IMR-90 (cell line): ENCODE measurements around the gene TAF4. TPM values are rescaled to one million over a fixed set of nuclear protein-coding genes. Genes with fewer than 3 reads are reported as not detected.

Source experiments
- ATAC-seq: fragments of 200-7000 bp; cut with Tn5 transposase; 2 replicates; pipeline ENCODE4 v1.9.1; 2020; ENCODE audit warnings: low read depth, mild to moderate bottlenecking, moderate library complexity
- BruUV-seq: library from RNA; stranded (reverse); fragments of 400-500 nt; replicated peaks from 2 replicates; lab custom pipeline; 2021; lab: Mats Ljungman, UMichigan
- CTCF ChIA-PET: fragments of 300-600 bp; formaldehyde crosslinking; extraction: SDS; loops from one replicate; lab custom pipeline; 2021; ENCODE audit warnings: antibody characterized with exemption; lab: Yijun Ruan, JAX
- POLR2A ChIA-PET: fragments of 300-600 bp; sonication (Branson Sonifier 250); formaldehyde crosslinking; loops from one replicate; lab custom pipeline; 2022; ENCODE audit warnings: antibody characterized with exemption; ENCODE audit not compliant: unreplicated experiment; lab: Charles Lee
- DNase-seq: peaks from one replicate; pipeline ENCODE4 v3.0.0; 2013
- H2AFZ ChIP-seq: replicated peaks from 2 replicates; pipeline ENCODE3; 2013; ENCODE audit warnings: low read length, mild to moderate bottlenecking; ENCODE audit not compliant: poor library complexity
- H2AK5ac ChIP-seq: 2 replicates; pipeline ENCODE4 v1.6.1; 2013; ENCODE audit warnings: low read depth, low read length, inconsistent platforms
- H2AK9ac ChIP-seq: replicated peaks from 2 replicates; pipeline ENCODE3; 2013; ENCODE audit warnings: mild to moderate bottlenecking, low read depth, low read length, moderate library complexity; ENCODE audit not compliant: poor library complexity
- H2BK120ac ChIP-seq: 2 replicates; pipeline ENCODE4 v1.6.1; 2013; ENCODE audit warnings: low read depth, low read length, inconsistent platforms
- H2BK15ac ChIP-seq: 3 replicates; pipeline ENCODE4 v1.6.1; 2013; ENCODE audit warnings: low read depth, low read length, inconsistent platforms
- H2BK20ac ChIP-seq: 2 replicates; pipeline ENCODE4 v1.6.1; 2013; ENCODE audit warnings: low read depth, mild to moderate bottlenecking, inconsistent platforms, low read length, moderate library complexity
- H2BK5ac ChIP-seq: 2 replicates; pipeline ENCODE4 v1.6.1; 2013; ENCODE audit warnings: mild to moderate bottlenecking, low read depth, low read length, inconsistent platforms; ENCODE audit not compliant: poor library complexity, severe bottlenecking
- H3K14ac ChIP-seq: replicated peaks from 2 replicates; pipeline ENCODE4 v1.6.1; 2013; ENCODE audit warnings: low read depth, low read length, inconsistent platforms
- H3K18ac ChIP-seq: 2 replicates; pipeline ENCODE4 v1.6.1; 2013; ENCODE audit warnings: low read depth, low read length, control low read depth
- H3K23ac ChIP-seq: 2 replicates; pipeline ENCODE4 v1.6.1; 2013; ENCODE audit warnings: low read depth, low read length, inconsistent platforms
- H3K27ac ChIP-seq: 2 replicates; pipeline ENCODE4 v1.5.1; 2013; ENCODE audit warnings: mild to moderate bottlenecking, control low read depth, low read length; ENCODE audit not compliant: insufficient read depth
- H3K27me3 ChIP-seq: 2 replicates; pipeline ENCODE4 v1.6.1; 2013; ENCODE audit warnings: low read length; ENCODE audit not compliant: control insufficient read depth, insufficient read depth
- H3K36me3 ChIP-seq: 2 replicates; pipeline ENCODE4 v1.6.1; 2013; ENCODE audit warnings: low read length, mixed read lengths; ENCODE audit not compliant: control insufficient read depth, insufficient read depth
- H3K4ac ChIP-seq: 2 replicates; pipeline ENCODE4 v1.6.1; 2013; ENCODE audit warnings: low read depth, low read length, inconsistent platforms
- H3K4me1 ChIP-seq: 2 replicates; pipeline ENCODE4 v1.6.1; 2013; ENCODE audit warnings: low read length, mixed read lengths; ENCODE audit not compliant: control insufficient read depth, insufficient read depth
- H3K4me2 ChIP-seq: 2 replicates; pipeline ENCODE4 v1.6.1; 2013; ENCODE audit warnings: low read depth, mild to moderate bottlenecking, control low read depth, low read length, moderate library complexity
- H3K4me3 ChIP-seq: 2 replicates; pipeline ENCODE4 v1.5.1; 2013; ENCODE audit warnings: low read depth, mild to moderate bottlenecking, control low read depth, low read length, moderate library complexity; ENCODE audit not compliant: insufficient read depth
- H3K56ac ChIP-seq: 2 replicates; pipeline ENCODE4 v1.6.1; 2013; ENCODE audit warnings: low read length, inconsistent platforms; ENCODE audit not compliant: insufficient read depth; ENCODE audit errors: extremely low read depth
- H3K79me1 ChIP-seq, 2 experiments: 2 replicates each; pipeline ENCODE4 v1.6.1; 2013; ENCODE audit warnings: low read length in 2 of 2, inconsistent platforms in 1 of 2, low read depth in 1 of 2
- H3K9ac ChIP-seq: 2 replicates; pipeline ENCODE4 v1.6.1; 2013; ENCODE audit warnings: low read depth, low read length, control low read depth
- H3K9me1 ChIP-seq: 2 replicates; pipeline ENCODE4 v1.6.1; 2013; ENCODE audit warnings: low read length, inconsistent platforms; ENCODE audit not compliant: insufficient read depth
- H3K9me3 ChIP-seq: 2 replicates; pipeline ENCODE4 v1.6.1; 2013; ENCODE audit warnings: low read length; ENCODE audit not compliant: control insufficient read depth, insufficient read depth
- H4K20me1 ChIP-seq: 2 replicates; pipeline ENCODE4 v1.6.1; 2013; ENCODE audit warnings: low read length, inconsistent platforms; ENCODE audit not compliant: insufficient read depth
- H4K5ac ChIP-seq: 2 replicates; pipeline ENCODE4 v1.6.1; 2013; ENCODE audit warnings: mild to moderate bottlenecking, low read depth, low read length, control low read depth
- H4K8ac ChIP-seq, 2 experiments: 2 replicates each; pipeline ENCODE4 v1.6.1; 2013; ENCODE audit warnings: low read depth in 2 of 2, low read length in 2 of 2, control low read depth in 1 of 2, inconsistent platforms in 1 of 2
- H4K91ac ChIP-seq: 2 replicates; pipeline ENCODE4 v1.6.1; 2013; ENCODE audit warnings: low read depth, low read length, inconsistent platforms; ENCODE audit not compliant: insufficient read depth
- BHLHE40 ChIP-seq: fragments of 150-350 bp; IDR thresholded peaks from 2 replicates; pipeline ENCODE4 v1.6.1; 2016; ENCODE audit warnings: mild to moderate bottlenecking, low read depth, low read length
- CEBPB ChIP-seq: IDR thresholded peaks from 2 replicates; pipeline ENCODE4 v1.6.1; 2012; ENCODE audit warnings: low read depth, low read length, improper control_type of control experiment
- CTCF ChIP-seq: conservative IDR thresholded peaks from 2 replicates; pipeline ENCODE4 v1.5.1; 2012; ENCODE audit warnings: mild to moderate bottlenecking, low read depth, low read length, improper control_type of control experiment
- ELK1 ChIP-seq: fragments of 150-350 bp; IDR thresholded peaks from 2 replicates; pipeline ENCODE4 v1.6.1; 2016; ENCODE audit warnings: low read depth, mild to moderate bottlenecking, low read length, moderate library complexity, borderline replicate concordance
- MAZ ChIP-seq: IDR thresholded peaks from 2 replicates; pipeline ENCODE4 v1.6.1; 2012; ENCODE audit warnings: low read depth, mild to moderate bottlenecking, low read length, improper control_type of control experiment, moderate library complexity, borderline replicate concordance
- NFE2L2 ChIP-seq: fragments of 150-350 bp; IDR thresholded peaks from 2 replicates; pipeline ENCODE4 v1.6.1; 2016; ENCODE audit warnings: low read depth, mild to moderate bottlenecking, low read length
- POLR2A ChIP-seq: IDR thresholded peaks from 2 replicates; pipeline ENCODE4 v1.6.1; 2012; ENCODE audit warnings: mild to moderate bottlenecking, low read depth, low read length
- RFX5 ChIP-seq: IDR thresholded peaks from 2 replicates; pipeline ENCODE4 v1.8.0; 2012; ENCODE audit warnings: low read depth, mild to moderate bottlenecking, low read length, moderate library complexity
- SMC3 ChIP-seq: fragments of 150-350 bp; IDR thresholded peaks from 2 replicates; pipeline ENCODE4 v1.6.1; 2016; ENCODE audit warnings: low read depth, mild to moderate bottlenecking, antibody characterized with exemption, low read length, moderate library complexity
- WGBS, 2 experiments: methylation state at CpG; one replicate each; pipeline versions ENCODE4 v1.1.5 to v1.1.7; 2013; ENCODE audit warnings: missing lambda C conversion rate in 2 of 2; ENCODE audit not compliant: insufficient read length in 1 of 2; ENCODE audit errors: extremely low coverage in 2 of 2; 5-methylcytosine and 5-hydroxymethylcytosine counted together
- dilution Hi-C: fragments of 300-500 bp; cut with HindIII; formaldehyde crosslinking; loops from one replicate; pipeline ENCODE4 v1.14.3; 2018; ENCODE audit warnings: low sequenced_read_pairs; ENCODE audit not compliant: unreplicated experiment
- in situ Hi-C: fragments of 300-500 bp; cut with MboI; formaldehyde crosslinking; loops from 3 replicates; pipeline ENCODE4 v1.14.3; 2019; ENCODE audit warnings: low sequenced_read_pairs, inconsistent platforms, mixed read lengths
- intact Hi-C: fragments of 100-400 bp; cut with micrococcal nuclease; formaldehyde crosslinking; loops from 2 replicates; pipeline ENCODE4 v1.10.0; 2022
- polyA plus RNA-seq, 3 experiments: library from polyadenylated mRNA; depleted of rRNA; stranded (reverse); fragments of >200 nt; gene quantifications; 2 replicates each; pipeline ENCODE4 v1.2.3, GENCODE V29; 2012; ENCODE audit warnings: low replicate concordance in 1 of 3
- total RNA-seq: library from RNA; depleted of rRNA; stranded (reverse); fragments of >200 nt; gene quantifications from 2 replicates; pipeline ENCODE4 v1.2.3, GENCODE V29; 2012
- TF ChIP-seq, protein P1 (sequence below): fragments of 150-350 bp; IDR thresholded peaks from 2 replicates; pipeline ENCODE4 v1.6.1; 2017; ENCODE audit warnings: mild to moderate bottlenecking, antibody characterized with exemption, low read length, low read depth

TAF4 gene
- total and polyA plus RNA-seq, 2 of the 4 experiments (the other 2 are of a cell fraction) = 1.4 to 5.1 TPM

DNA sequence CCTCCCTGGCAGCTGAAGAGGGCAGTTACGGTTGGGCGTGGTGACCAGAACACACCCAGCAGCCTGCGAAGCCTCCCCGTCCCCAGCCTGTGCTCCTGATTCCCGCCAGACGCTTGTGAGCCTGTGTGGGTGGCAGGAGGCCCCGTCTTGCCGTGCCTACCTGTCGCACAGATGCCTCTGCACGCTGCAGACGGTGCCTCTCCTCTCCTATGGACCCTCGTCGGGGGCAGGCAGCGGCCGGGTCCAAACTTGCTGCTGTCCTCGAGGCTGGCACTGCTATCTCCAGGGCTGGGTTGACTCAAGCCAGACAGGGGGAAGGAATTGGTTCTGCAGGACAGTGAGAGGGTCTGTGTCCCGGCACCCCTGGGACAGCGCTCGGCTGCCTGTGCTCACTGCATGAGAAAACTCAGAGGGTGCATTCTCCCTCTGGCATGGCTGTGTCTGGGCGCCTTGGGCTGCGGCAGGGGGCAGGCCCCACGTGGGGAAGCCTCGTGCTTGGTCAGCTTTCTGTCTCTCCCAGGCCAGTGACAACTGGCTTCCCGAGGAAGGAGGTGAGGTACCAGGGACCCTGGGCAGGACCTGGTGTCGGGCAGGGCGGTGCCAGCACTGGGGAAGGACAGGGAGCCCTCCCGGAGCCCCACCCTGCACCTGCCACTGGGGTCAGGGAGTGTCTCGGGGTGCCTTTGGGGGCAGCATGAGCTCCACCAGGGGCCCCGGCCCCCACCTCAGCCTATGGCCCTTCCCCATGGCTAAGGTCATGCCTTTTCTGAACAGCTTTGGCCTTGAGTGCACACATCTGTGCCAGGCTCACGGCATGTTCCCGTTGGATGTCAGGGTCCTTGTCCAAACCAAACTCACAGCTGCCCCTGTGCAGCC, 127.5 kb downstream of the TAF4 start:
- no peak overlapping the region for H2AK5ac ChIP-seq
- H2BK20ac ChIP-seq = no peak overlapping the region
- intact Hi-C loops (no loop called here), in situ Hi-C loops (no loop called here), dilution Hi-C loops (no loop called here)
- no peak overlapping the region for H3K14ac ChIP-seq
- H2BK15ac ChIP-seq = no peak overlapping the region
- H3K56ac ChIP-seq = no peak overlapping the region
- no peaks in the 10 kb centered on the region for H3K9me1 ChIP-seq
- no peaks in the 10 kb centered on the region for H4K20me1 ChIP-seq
- H2AK9ac ChIP-seq = no peak overlapping the region
- H4K8ac ChIP-seq = no peak overlapping the region
- H3K4me2 ChIP-seq = no peak overlapping the region
- 65% methylated on average over 11 of the region's 31 CpGs; no CpG with 5 or more reads in 1 of the 2 experiments for WGBS, 2 experiments
- TF ChIP-seq CTCF = no peak
- TF ChIP-seq NFE2L2 = no peak
- no peak for TF ChIP-seq SMC3
- TF ChIP-seq MAZ = no peak
- TF ChIP-seq POLR2A = no peak
- TF ChIP-seq BHLHE40 = no peak
- TF ChIP-seq RFX5 = no peak
- no peak for TF ChIP-seq ELK1
- TF ChIP-seq, protein P1, sequence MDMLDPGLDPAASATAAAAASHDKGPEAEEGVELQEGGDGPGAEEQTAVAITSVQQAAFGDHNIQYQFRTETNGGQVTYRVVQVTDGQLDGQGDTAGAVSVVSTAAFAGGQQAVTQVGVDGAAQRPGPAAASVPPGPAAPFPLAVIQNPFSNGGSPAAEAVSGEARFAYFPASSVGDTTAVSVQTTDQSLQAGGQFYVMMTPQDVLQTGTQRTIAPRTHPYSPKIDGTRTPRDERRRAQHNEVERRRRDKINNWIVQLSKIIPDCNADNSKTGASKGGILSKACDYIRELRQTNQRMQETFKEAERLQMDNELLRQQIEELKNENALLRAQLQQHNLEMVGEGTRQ = no peak
- TF ChIP-seq CEBPB = no peak
- no peaks in the 10 kb centered on the region for H3K36me3 ChIP-seq
- H3K27ac ChIP-seq = no peak overlapping the region
- DNase-seq (no peak), ATAC-seq (no peak)
- ChIA-PET POLR2A (no interaction called here), CTCF (no interaction called here)
- no peak overlapping the region for H3K18ac ChIP-seq
- H2BK120ac ChIP-seq = no peak overlapping the region
- no peak overlapping the region for H4K5ac ChIP-seq
- H3K4me3 ChIP-seq = no peak overlapping the region
- H3K4ac ChIP-seq = no peak overlapping the region
- no peak overlapping the region for H4K91ac ChIP-seq
- peaks cover 5% of the 10 kb centered on the region; the same call in 1 of the 2 replicates for H3K27me3 ChIP-seq
- H3K4me1 ChIP-seq = no peaks in the 10 kb centered on the region
- H2BK5ac ChIP-seq = no peak overlapping the region
- no peak overlapping the region for H2AFZ ChIP-seq
- no peak overlapping the region for H3K23ac ChIP-seq
- no peak overlapping the region for H3K9ac ChIP-seq
- H3K79me1 ChIP-seq = no peaks in the 10 kb centered on the region
- H3K9me3 ChIP-seq = no peaks in the 10 kb centered on the region
- no TSS peak for BruUV-seq
